ENCODE measurements around the gene HSPG2.
"Not testable (repeated sequence)": the region's sequence is repeated elsewhere in the genome, so short reads cannot be mapped to it uniquely, and the experiment has no call there.

HSPG2 gene

GRCh38 chr1:21781815-21782348 lies 155.2 kb downstream of the HSPG2 start:
- DNase-seq = no peak

- no peak for DNase-seq
These were observed 157.2 kb downstream of the HSPG2 start for GRCh38 chr1:21779613-21780521.

- DNase-seq = no peak
These were observed 158.7 kb downstream of the HSPG2 start for GRCh38 chr1:21778405-21778727.

GRCh38 chr1:21776925-21777324 lies 160.2 kb downstream of the HSPG2 start:
- DNase-seq = not testable (repeated sequence)

GRCh38 chr1:21775985-21776562 lies 161.0 kb downstream of the HSPG2 start:
- no peak for DNase-seq

- DNase-seq = no peak
These were observed 161.6 kb downstream of the HSPG2 start for GRCh38 chr1:21775550-21775914.

GRCh38 chr1:21774835-21775549 lies 162.1 kb downstream of the HSPG2 start:
- DNase-seq = no peak

GRCh38 chr1:21773585-21773984 lies 163.5 kb downstream of the HSPG2 start:
- no peak for DNase-seq
